K562 (cell line): ENCODE measurements around the gene RNF112. TPM values are rescaled to one million over a fixed set of nuclear protein-coding genes. Genes with fewer than 3 reads are reported as not detected.

ENCODE experiments used
- ADNP ChIP-seq: fragments of 200-800 bp; sonication (Bioruptor generic); IDR thresholded peaks from 2 replicates; pipeline ENCODE4 v1.6.1; 2016; ENCODE audit warnings: missing genetic modification characterization, missing compliant biosample characterization
- ATF7 ChIP-seq: fragments of 450-650 bp; IDR thresholded peaks from 2 replicates; pipeline ENCODE4 v1.7.1; 2014; ENCODE audit warnings: mild to moderate bottlenecking, moderate library complexity
- MAFG ChIP-seq: fragments of 450-650 bp; conservative IDR thresholded peaks from 2 replicates; pipeline ENCODE4 v1.6.1; 2016; ENCODE audit warnings: missing genetic modification characterization, missing compliant biosample characterization
- NFXL1 ChIP-seq: fragments of 450-650 bp; formaldehyde crosslinking; IDR thresholded peaks from 2 replicates; pipeline ENCODE4 v1.4.0; 2021; ENCODE audit warnings: mild to moderate bottlenecking
- RB1 ChIP-seq: fragments of 450-650 bp; IDR thresholded peaks from 2 replicates; pipeline ENCODE4 v1.6.1; 2017; ENCODE audit warnings: low read depth, mild to moderate bottlenecking
- RBM17 ChIP-seq: fragments of 200-400 bp; formaldehyde crosslinking; IDR thresholded peaks from 2 replicates; pipeline ENCODE4 v1.6.1; 2017; ENCODE audit warnings: low read depth, mild to moderate bottlenecking, low read length, borderline replicate concordance
- SNRNP70 ChIP-seq: fragments of 200-400 bp; formaldehyde crosslinking; optimal IDR thresholded peaks from 2 replicates; pipeline ENCODE3; 2017; ENCODE audit warnings: low read depth, low read length
- TARDBP ChIP-seq: fragments of 450-650 bp; IDR thresholded peaks from 2 replicates; pipeline ENCODE4 v1.6.1; 2016
- THRAP3 ChIP-seq: fragments of 450-650 bp; IDR thresholded peaks from 2 replicates; pipeline ENCODE4 v1.6.1; 2016; ENCODE audit warnings: mild to moderate bottlenecking, inconsistent platforms, borderline replicate concordance
- XRCC3 ChIP-seq: fragments of 450-650 bp; IDR thresholded peaks from 2 replicates; pipeline ENCODE4 v1.6.1; 2017; ENCODE audit warnings: mild to moderate bottlenecking, moderate library complexity
- ZNF589 ChIP-seq: fragments of 200-800 bp; sonication (Bioruptor generic); IDR thresholded peaks from 2 replicates; pipeline ENCODE4 v1.6.1; 2016; ENCODE audit warnings: low read depth, missing genetic modification characterization, missing compliant biosample characterization
- ZNF764 ChIP-seq: fragments of 250-450 bp; sonication (Bioruptor Pico); IDR thresholded peaks from 2 replicates; pipeline ENCODE4 v1.4.0; 2020; ENCODE audit warnings: low read depth, mild to moderate bottlenecking, moderate library complexity
- ZSCAN29 ChIP-seq: fragments of 450-650 bp; IDR thresholded peaks from 2 replicates; pipeline ENCODE4 v1.6.1; 2017
- polyA plus RNA-seq, 8 experiments: library from polyadenylated mRNA; depleted of rRNA in 4 of 8; stranded (reverse) in 5 of 8; unstranded in 3 of 8; fragments of >200 nt; fragmentation: Nextera tagmentation in 2 of 8; fragmentation: Illumina TruSeq in 1 of 8; extraction: Ambion mirVana in 2 of 8; extraction: Trizol in 1 of 8; gene quantifications; 2 replicates each; pipeline versions ENCODE4 v1.2.1 to v1.2.3, GENCODE V29; 2011 to 2014; ENCODE audit warnings: inconsistent platforms in 1 of 8, missing spikeins in 1 of 8
- total RNA-seq, 7 experiments: library from RNA; depleted of rRNA in 6 of 7; stranded (reverse); fragments of >200 nt in 6 of 7; fragmentation: Illumina TruSeq in 2 of 7; extraction: Trizol in 2 of 7; gene quantifications; 2 replicates each; pipeline versions ENCODE4 v1.2.1 to v1.2.3, GENCODE V29; 2011 to 2021; ENCODE audit warnings: low replicate concordance in 1 of 7
- TF ChIP-seq, protein P1 (sequence below), 2 experiments: fragments of 250-450 bp in 1 of 2; fragments of 450-650 bp in 1 of 2; sonication (Bioruptor Pico) in 1 of 2; IDR thresholded peaks; 2 replicates each; pipeline versions ENCODE4 v1.6.1 to v1.8.0; 2016 to 2021; ENCODE audit warnings: mild to moderate bottlenecking in 2 of 2, moderate library complexity in 2 of 2, missing compliant biosample characterization in 1 of 2, missing genetic modification characterization in 1 of 2
- TF ChIP-seq, protein P2 (sequence below): fragments of 250-450 bp; sonication (Bioruptor Pico); IDR thresholded peaks from 2 replicates; pipeline ENCODE4 v1.5.0; 2021; ENCODE audit warnings: mild to moderate bottlenecking, moderate library complexity
- TF ChIP-seq, protein P3 (sequence below): fragments of 250-450 bp; sonication (Bioruptor Pico); IDR thresholded peaks from 2 replicates; pipeline ENCODE4 v1.5.0; 2022; ENCODE audit warnings: mild to moderate bottlenecking
- TF ChIP-seq, protein P4 (sequence below): fragments of 450-650 bp; IDR thresholded peaks from 2 replicates; pipeline ENCODE4 v1.6.1; 2016; ENCODE audit warnings: borderline replicate concordance
- TF ChIP-seq, protein P5 (sequence below): fragments of 450-650 bp; formaldehyde crosslinking; IDR thresholded peaks from 2 replicates; pipeline ENCODE4 v1.4.0; 2020; ENCODE audit warnings: mild to moderate bottlenecking, mixed read lengths

Gene RNF112
- total and polyA plus RNA-seq, 9 of the 15 experiments (the other 6 are each of a cell fraction or from before 2014, with no cell fraction given) = 0.05 TPM; not detected in 8

DNA sequence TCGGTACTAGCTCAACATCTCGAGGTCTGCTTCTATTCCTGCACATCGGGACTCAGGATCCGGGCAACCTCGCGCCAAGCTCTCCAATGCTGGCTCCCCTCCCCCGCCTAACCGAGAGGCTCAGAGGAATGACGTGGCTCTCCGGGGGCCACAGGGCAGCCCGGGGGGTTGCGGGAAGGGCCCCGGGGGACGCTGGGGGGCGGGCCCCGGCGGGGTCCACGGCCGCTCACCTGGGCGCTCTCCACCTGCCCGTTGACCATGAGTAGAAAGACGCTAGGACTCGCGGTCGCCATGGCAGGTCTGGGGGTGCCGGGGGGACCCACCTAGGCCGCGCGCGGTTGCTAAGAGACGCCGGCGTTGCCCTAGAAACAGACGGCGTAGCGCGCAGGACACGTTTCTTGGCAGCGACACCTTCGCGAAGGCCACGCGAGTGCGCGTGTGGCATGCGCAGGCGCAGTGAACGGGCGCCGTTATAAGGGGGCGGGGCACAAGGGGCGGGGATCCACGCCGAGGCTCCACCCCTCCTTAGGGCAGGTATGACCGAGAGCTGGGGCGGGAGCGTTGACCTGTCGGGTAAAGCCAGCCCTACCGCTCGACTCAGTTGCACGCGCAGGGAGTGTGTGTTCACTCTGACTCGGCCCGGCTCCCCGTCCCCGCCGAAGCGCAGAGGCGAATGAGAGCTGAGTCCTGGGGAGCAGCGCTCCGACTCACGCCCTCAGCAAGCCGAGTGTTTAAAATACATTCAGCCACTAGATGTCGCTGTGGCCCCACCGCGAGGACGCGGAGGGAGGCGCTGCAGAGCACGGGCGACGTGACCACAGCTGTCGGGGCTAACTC lies 48.5 kb upstream of the RNF112 start, which contains the start of gene B9D1 (continued):
- TF ChIP-seq, protein P1, sequence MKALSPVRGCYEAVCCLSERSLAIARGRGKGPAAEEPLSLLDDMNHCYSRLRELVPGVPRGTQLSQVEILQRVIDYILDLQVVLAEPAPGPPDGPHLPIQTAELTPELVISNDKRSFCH (CRISPR knock-in tag; IDR thresholded peaks at IDR 0.05) = no peak
- TF ChIP-seq, protein P1 (tag; IDR thresholded peaks at IDR 0.05) = no peak
- no peak for TF ChIP-seq ZNF764 (CRISPR knock-in tag)
- TF ChIP-seq RB1 = peak; percentile 46; the same call in 1 of the 2 replicates
- TF ChIP-seq, protein P2, sequence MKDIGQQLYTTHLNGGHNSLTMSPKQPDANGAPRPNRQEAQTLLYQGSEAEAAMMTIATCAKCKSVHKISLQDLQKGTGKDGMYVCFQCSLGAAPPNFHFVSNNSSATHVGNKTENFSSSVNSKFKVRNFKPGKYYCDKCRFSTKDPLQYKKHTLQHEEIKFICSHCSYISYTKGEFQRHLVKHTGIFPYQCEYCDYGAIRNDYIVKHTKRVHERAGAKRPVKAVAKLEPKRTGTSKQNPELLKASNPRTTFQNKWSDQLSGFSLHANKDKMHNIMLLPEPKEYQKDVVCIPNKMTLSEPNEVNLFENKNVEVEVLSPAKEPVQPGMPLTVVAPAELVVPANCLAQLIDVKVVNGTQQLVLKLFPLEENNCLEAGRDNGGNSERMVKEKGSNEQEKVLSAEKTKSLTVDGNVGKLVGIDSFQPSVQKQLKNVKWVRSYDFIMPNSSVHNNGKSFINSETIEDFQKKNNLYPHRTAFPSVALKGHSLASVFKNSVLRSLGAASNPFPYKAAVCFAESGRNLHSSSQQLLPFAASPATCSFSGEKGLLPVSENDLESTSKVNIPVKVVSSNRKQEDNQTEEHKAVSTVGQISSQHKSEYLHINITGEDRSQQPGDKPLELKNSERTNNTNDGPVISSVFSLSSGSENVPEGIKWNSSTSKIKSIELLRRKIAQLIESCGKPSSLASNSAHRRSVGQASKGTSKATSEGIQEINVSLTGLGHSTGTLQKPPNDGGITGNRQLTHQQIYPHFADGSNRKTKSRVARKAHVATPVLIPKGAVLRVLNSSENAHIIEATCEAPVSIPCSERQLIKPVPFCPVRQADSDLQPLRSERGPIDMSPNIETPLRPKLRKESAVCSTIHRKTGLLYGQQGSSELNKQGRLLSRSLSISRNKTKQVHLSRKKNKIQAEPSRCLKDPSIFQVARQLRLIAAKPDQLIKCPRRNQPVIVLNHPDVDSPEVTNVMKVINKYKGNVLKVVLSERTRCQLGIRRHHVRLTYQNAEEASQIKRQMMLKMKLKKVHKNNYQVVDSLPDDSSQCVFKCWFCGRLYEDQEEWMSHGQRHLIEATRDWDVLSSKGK = no peak
- TF ChIP-seq ATF7 = 0 out of 2 replicates have a peak, but pooled peaks have one; percentile 48
- no peak for TF ChIP-seq RBM17
- no peak for TF ChIP-seq SNRNP70
- no peak for TF ChIP-seq TARDBP
- TF ChIP-seq, protein P3, sequence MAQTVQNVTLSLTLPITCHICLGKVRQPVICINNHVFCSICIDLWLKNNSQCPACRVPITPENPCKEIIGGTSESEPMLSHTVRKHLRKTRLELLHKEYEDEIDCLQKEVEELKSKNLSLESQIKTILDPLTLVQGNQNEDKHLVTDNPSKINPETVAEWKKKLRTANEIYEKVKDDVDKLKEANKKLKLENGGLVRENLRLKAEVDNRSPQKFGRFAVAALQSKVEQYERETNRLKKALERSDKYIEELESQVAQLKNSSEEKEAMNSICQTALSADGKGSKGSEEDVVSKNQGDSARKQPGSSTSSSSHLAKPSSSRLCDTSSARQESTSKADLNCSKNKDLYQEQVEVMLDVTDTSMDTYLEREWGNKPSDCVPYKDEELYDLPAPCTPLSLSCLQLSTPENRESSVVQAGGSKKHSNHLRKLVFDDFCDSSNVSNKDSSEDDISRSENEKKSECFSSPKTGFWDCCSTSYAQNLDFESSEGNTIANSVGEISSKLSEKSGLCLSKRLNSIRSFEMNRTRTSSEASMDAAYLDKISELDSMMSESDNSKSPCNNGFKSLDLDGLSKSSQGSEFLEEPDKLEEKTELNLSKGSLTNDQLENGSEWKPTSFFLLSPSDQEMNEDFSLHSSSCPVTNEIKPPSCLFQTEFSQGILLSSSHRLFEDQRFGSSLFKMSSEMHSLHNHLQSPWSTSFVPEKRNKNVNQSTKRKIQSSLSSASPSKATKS = no peak
- no peak for TF ChIP-seq ADNP (tag)
- no peak for TF ChIP-seq ZSCAN29
- TF ChIP-seq THRAP3 = no peak
- TF ChIP-seq, protein P4, sequence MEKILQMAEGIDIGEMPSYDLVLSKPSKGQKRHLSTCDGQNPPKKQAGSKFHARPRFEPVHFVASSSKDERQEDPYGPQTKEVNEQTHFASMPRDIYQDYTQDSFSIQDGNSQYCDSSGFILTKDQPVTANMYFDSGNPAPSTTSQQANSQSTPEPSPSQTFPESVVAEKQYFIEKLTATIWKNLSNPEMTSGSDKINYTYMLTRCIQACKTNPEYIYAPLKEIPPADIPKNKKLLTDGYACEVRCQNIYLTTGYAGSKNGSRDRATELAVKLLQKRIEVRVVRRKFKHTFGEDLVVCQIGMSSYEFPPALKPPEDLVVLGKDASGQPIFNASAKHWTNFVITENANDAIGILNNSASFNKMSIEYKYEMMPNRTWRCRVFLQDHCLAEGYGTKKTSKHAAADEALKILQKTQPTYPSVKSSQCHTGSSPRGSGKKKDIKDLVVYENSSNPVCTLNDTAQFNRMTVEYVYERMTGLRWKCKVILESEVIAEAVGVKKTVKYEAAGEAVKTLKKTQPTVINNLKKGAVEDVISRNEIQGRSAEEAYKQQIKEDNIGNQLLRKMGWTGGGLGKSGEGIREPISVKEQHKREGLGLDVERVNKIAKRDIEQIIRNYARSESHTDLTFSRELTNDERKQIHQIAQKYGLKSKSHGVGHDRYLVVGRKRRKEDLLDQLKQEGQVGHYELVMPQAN = 0 out of 2 replicates have a peak, but pooled peaks have one; percentile 52
- no peak for TF ChIP-seq MAFG (tag)
- TF ChIP-seq ZNF589 (CRISPR knock-in tag) = no peak
- TF ChIP-seq NFXL1 = no peak
- TF ChIP-seq, protein P5, sequence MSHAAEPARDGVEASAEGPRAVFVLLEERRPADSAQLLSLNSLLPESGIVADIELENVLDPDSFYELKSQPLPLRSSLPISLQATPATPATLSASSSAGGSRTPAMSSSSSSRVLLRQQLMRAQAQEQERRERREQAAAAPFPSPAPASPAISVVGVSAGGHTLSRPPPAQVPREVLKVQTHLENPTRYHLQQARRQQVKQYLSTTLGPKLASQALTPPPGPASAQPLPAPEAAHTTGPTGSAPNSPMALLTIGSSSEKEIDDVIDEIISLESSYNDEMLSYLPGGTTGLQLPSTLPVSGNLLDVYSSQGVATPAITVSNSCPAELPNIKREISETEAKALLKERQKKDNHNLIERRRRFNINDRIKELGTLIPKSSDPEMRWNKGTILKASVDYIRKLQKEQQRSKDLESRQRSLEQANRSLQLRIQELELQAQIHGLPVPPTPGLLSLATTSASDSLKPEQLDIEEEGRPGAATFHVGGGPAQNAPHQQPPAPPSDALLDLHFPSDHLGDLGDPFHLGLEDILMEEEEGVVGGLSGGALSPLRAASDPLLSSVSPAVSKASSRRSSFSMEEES = no peak
- no peak for TF ChIP-seq XRCC3
